CD14-positive monocyte (primary cell): ENCODE measurements around the gene SCAP. TPM values are rescaled to one million over a fixed set of nuclear protein-coding genes. Genes with fewer than 3 reads are reported as not detected.

Source experiments
- DNase-seq, 3 donors: peaks; one replicate each; pipeline ENCODE4 v3.0.0-alpha.2; 2011 to 2022
- H2AFZ ChIP-seq: 2 replicates; pipeline ENCODE4 v1.6.0; 2012; ENCODE audit warnings: mild to moderate bottlenecking, low read depth, low read length, inconsistent platforms; ENCODE audit not compliant: insufficient read depth, poor library complexity, severe bottlenecking
- H3K27ac ChIP-seq, 2 donors: 1 replicate in 1 of 2; 2 replicates in 1 of 2; pipeline ENCODE4 v1.5.1; 2012 to 2013; ENCODE audit warnings: low read length in 2 of 2, control low read depth in 1 of 2, inconsistent platforms in 1 of 2, low read depth in 1 of 2, mild to moderate bottlenecking in 1 of 2
- H3K27me3 ChIP-seq, 2 donors: one replicate each; pipeline versions ENCODE4 v1.6.0 to v1.6.1; 2011 to 2013; ENCODE audit warnings: low read length in 2 of 2; ENCODE audit not compliant: control insufficient read depth in 2 of 2, insufficient read depth in 2 of 2
- H3K36me3 ChIP-seq, 2 donors: replicated peaks in 1 of 2; 1 replicate in 1 of 2; 2 replicates in 1 of 2; pipeline versions ENCODE4 v1.5.1 to v1.6.1; 2012 to 2013; ENCODE audit warnings: low read length in 2 of 2, control low read depth in 1 of 2, inconsistent platforms in 1 of 2, mild to moderate bottlenecking in 1 of 2; ENCODE audit not compliant: insufficient read depth in 2 of 2, control insufficient read depth in 1 of 2
- H3K4me1 ChIP-seq, 2 donors: 1 replicate in 1 of 2; 2 replicates in 1 of 2; pipeline versions ENCODE4 v1.5.1 to v1.6.1; 2012 to 2013; ENCODE audit warnings: low read length in 2 of 2, control low read depth in 1 of 2, inconsistent platforms in 1 of 2, mild to moderate bottlenecking in 1 of 2, moderate library complexity in 1 of 2; ENCODE audit not compliant: insufficient read depth in 2 of 2, control insufficient read depth in 1 of 2
- H3K4me2 ChIP-seq: replicated peaks from 2 replicates; pipeline ENCODE3; 2012; ENCODE audit warnings: low read length, moderate library complexity, mild to moderate bottlenecking; ENCODE audit not compliant: poor library complexity, severe bottlenecking; ENCODE audit errors: extremely low read depth
- H3K4me3 ChIP-seq, 3 experiments: fragments of 200-600 bp in 1 of 3; sonication (generic) in 1 of 3; replicated peaks in 1 of 3; 1 replicate in 2 of 3; 2 replicates in 1 of 3; pipeline ENCODE4 v1.5.1; 2011 to 2013; ENCODE audit warnings: low read length in 3 of 3, mild to moderate bottlenecking in 3 of 3, control low read depth in 2 of 3, low read depth in 2 of 3, inconsistent platforms in 1 of 3, moderate library complexity in 1 of 3
- H3K79me2 ChIP-seq: 2 replicates; pipeline ENCODE4 v1.6.0; 2012; ENCODE audit warnings: mild to moderate bottlenecking, control low read depth, inconsistent platforms, low read length, moderate library complexity; ENCODE audit not compliant: insufficient read depth
- H3K9ac ChIP-seq: 2 replicates; pipeline ENCODE4 v1.6.0; 2017; ENCODE audit warnings: low read length, mild to moderate bottlenecking; ENCODE audit not compliant: insufficient read depth, poor library complexity, severe bottlenecking
- H3K9me3 ChIP-seq, 2 donors: replicated peaks in 1 of 2; 1 replicate in 1 of 2; 2 replicates in 1 of 2; pipeline versions ENCODE4 v1.5.1 to v1.6.1; 2012 to 2013; ENCODE audit warnings: low read length in 2 of 2, control low read depth in 1 of 2; ENCODE audit not compliant: control insufficient read depth in 1 of 2, insufficient read depth in 1 of 2
- H4K20me1 ChIP-seq: 2 replicates; pipeline ENCODE4 v1.6.0; 2012; ENCODE audit warnings: mild to moderate bottlenecking, low read length, control low read depth, moderate library complexity; ENCODE audit not compliant: insufficient read depth
- H3K27ac Mint-ChIP-seq, 7 donors: one replicate each; pipeline ENCODE4 v1.8.0; 2020; ENCODE audit warnings: mild to moderate bottlenecking in 7 of 7, mixed read lengths in 7 of 7, moderate library complexity in 6 of 7, inconsistent platforms in 2 of 7
- H3K27me3 Mint-ChIP-seq, 3 donors: one replicate each; pipeline ENCODE4 v1.8.0; 2021 to 2022; ENCODE audit warnings: low read depth in 3 of 3, mild to moderate bottlenecking in 3 of 3, mixed read lengths in 3 of 3, moderate library complexity in 3 of 3, inconsistent platforms in 1 of 3
- H3K36me3 Mint-ChIP-seq, 2 donors: one replicate each; pipeline ENCODE4 v1.8.0; 2020; ENCODE audit warnings: mixed read lengths in 2 of 2, inconsistent platforms in 1 of 2, mild to moderate bottlenecking in 1 of 2
- H3K4me1 Mint-ChIP-seq: one replicate; pipeline ENCODE4 v1.8.0; 2020; ENCODE audit warnings: mild to moderate bottlenecking, mixed read lengths
- H3K4me3 Mint-ChIP-seq, 2 donors: one replicate each; pipeline ENCODE4 v1.8.0; 2020; ENCODE audit warnings: mild to moderate bottlenecking in 2 of 2, mixed read lengths in 2 of 2, moderate library complexity in 1 of 2
- H3K9me3 Mint-ChIP-seq, 7 donors: one replicate each; pipeline ENCODE4 v1.8.0; 2020 to 2022; ENCODE audit warnings: mixed read lengths in 7 of 7, mild to moderate bottlenecking in 6 of 7, moderate library complexity in 6 of 7, inconsistent platforms in 2 of 7
- WGBS: methylation state at CpG from one replicate; pipeline ENCODE4 v1.1.5; 2013; ENCODE audit warnings: missing lambda C conversion rate; ENCODE audit not compliant: insufficient coverage; 5-methylcytosine and 5-hydroxymethylcytosine counted together
- intact Hi-C, 2 donors: fragments of 100-400 bp; cut with micrococcal nuclease; formaldehyde crosslinking; loops; one replicate each; pipeline versions ENCODE4 v1.15.0 to v1.15.1; 2023
- polyA plus RNA-seq, 3 donors: library from polyadenylated mRNA; depleted of rRNA in 1 of 3; unstranded in 2 of 3; stranded (reverse) in 1 of 3; fragments of 300-500 nt in 2 of 3; fragments of >200 nt in 1 of 3; fragmentation: Illumina TruSeq in 2 of 3; gene quantifications; 1 replicate in 2 of 3; 2 replicates in 1 of 3; pipeline ENCODE4 v1.2.3, GENCODE V29; 2012 to 2021
- TF ChIP-seq, protein P1 (sequence below): fragments of 200-600 bp; IDR thresholded peaks from one replicate; pipeline ENCODE4 v1.8.0; 2022; ENCODE audit warnings: antibody characterized with exemption, mild to moderate bottlenecking

Gene SCAP
- polyA plus RNA-seq, 3 donors, result 26.3 to 27.8 (median 27.7) TPM

DNA sequence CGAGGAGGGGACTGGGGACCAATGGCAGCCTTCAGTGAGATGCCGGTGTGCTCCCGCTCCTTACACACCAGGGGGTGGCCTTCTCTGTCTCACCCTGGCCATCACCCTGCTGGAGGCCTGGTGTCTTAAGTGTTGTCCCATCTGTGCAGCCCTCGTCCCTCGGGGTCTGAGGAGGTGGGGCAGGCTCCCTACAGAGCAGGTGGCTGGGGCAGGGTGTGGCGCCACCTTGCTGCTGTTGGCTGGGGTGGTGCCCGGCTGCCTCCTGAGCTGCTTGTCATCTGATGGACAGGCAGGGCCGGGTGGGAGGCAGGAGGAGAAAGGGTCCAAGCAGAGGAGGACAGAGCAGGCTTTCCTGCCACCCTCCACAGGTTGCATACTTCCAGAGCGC, 69.0 kb downstream of the SCAP start:
- Histone ChIP-seq H3K27me3 (no peaks in the 10 kb centered on the region), H2AFZ (no peak overlapping the region), H3K9ac (peak overlapping the region; percentile 21), H3K4me1 (peaks cover 9 to 12% of the 10 kb centered on the region in 2 donors), H4K20me1 (peaks cover 56% of the 10 kb centered on the region), H3K27ac (peak overlapping the region in 1 of 2 donors; percentile 20), H3K4me3 (no peak overlapping the region), H3K9me3 (no peaks in the 10 kb centered on the region), H3K36me3 (peaks cover 70 to 89% of the 10 kb centered on the region in 2 donors), H3K79me2 (peaks cover 7% of the 10 kb centered on the region), H3K4me2 (no peak overlapping the region)
- no peaks in the 10 kb centered on the region for H3K27me3 Mint-ChIP-seq
- DNase-seq, result no peak
- H3K9me3 Mint-ChIP-seq, result peaks cover 0 to 3% (median 0%) of the 10 kb centered on the region in 7 donors
- H3K27ac Mint-ChIP-seq, result peak overlapping the region in 2 of 7 donors; percentile 61 to 77
- H3K36me3 Mint-ChIP-seq, result peaks cover 45 to 80% of the 10 kb centered on the region in 2 donors
- no peak overlapping the region for H3K4me3 Mint-ChIP-seq
- intact Hi-C loops, result no loop called here
- WGBS, result 84% methylated on average over 5 of the region's 9 CpGs
- TF ChIP-seq, protein P1, sequence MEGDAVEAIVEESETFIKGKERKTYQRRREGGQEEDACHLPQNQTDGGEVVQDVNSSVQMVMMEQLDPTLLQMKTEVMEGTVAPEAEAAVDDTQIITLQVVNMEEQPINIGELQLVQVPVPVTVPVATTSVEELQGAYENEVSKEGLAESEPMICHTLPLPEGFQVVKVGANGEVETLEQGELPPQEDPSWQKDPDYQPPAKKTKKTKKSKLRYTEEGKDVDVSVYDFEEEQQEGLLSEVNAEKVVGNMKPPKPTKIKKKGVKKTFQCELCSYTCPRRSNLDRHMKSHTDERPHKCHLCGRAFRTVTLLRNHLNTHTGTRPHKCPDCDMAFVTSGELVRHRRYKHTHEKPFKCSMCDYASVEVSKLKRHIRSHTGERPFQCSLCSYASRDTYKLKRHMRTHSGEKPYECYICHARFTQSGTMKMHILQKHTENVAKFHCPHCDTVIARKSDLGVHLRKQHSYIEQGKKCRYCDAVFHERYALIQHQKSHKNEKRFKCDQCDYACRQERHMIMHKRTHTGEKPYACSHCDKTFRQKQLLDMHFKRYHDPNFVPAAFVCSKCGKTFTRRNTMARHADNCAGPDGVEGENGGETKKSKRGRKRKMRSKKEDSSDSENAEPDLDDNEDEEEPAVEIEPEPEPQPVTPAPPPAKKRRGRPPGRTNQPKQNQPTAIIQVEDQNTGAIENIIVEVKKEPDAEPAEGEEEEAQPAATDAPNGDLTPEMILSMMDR, result no peak
- peaks cover 12% of the 10 kb centered on the region for H3K4me1 Mint-ChIP-seq

DNA sequence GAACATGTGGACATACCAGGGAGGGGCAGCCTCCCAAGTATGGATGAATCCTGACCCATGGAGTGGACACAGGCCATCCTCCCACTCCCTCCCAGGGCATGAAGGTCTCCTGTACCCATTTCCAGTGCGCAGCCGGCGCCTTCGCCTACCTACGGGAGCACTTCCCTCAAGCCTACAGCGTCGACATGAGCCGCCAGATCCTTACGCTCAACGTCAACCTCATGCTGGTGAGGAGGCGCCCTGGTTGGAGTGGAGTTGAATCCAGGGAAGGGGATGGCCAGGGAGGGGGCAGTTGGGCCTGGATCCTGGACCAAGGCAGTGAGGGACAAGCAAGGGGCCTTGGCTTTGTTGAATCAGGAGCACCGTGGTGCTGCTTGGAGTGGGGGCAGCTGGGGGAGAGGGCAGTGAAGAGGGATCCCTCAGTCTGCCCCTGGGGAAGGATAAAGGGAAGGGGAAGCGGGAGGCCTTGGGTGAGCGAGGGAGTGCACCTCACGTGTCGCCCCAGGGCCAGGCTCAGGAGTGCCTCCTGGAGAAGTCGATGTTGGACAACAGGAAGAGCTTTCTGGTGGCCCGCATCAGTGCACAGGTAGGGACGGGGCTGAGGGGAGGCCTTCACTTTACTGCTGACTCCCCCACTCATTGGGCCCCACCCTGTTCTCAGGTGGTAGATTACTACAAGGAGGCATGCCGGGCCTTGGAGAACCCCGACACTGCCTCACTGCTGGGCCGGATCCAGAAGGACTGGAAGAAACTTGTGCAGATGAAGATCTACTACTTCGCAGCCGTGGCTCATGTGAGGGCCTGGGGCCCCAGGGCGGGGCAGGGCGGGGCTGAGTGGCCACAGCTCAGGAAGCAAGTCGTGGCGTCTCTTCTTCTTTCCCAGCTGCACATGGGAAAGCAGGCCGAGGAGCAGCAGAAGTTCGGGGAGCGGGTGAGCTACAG, 69.7 kb downstream of the SCAP start:
- no peak overlapping the region for H3K4me2 ChIP-seq
- H3K9ac ChIP-seq, result peak overlapping the region; percentile 32
- DNase-seq, result no peak
- peaks cover 9 to 12% of the 10 kb centered on the region in 2 donors for H3K4me1 ChIP-seq
- H3K27ac Mint-ChIP-seq, result peak overlapping the region in 4 of 7 donors; percentile 43 to 61 (median 56)
- peaks cover 64 to 89% of the 10 kb centered on the region in 2 donors for H3K36me3 ChIP-seq
- H2AFZ ChIP-seq, result no peak overlapping the region
- H3K4me3 ChIP-seq, result no peak overlapping the region
- peaks cover 60% of the 10 kb centered on the region for H4K20me1 ChIP-seq
- WGBS, result 56% methylated on average over 17 of the region's 31 CpGs
- H3K36me3 Mint-ChIP-seq, result peaks cover 44 to 77% of the 10 kb centered on the region in 2 donors
- no peaks in the 10 kb centered on the region for H3K27me3 Mint-ChIP-seq
- H3K4me1 Mint-ChIP-seq, result peaks cover 12% of the 10 kb centered on the region
- peaks cover 0 to 3% (median 0%) of the 10 kb centered on the region in 7 donors for H3K9me3 Mint-ChIP-seq
- intact Hi-C loops, result no loop called here
- no peaks in the 10 kb centered on the region for H3K9me3 ChIP-seq
- no peak overlapping the region for H3K4me3 Mint-ChIP-seq
- peaks cover 13% of the 10 kb centered on the region for H3K79me2 ChIP-seq
- TF ChIP-seq, protein P1, result no peak
- peak overlapping the region in 1 of 2 donors; percentile 48 for H3K27ac ChIP-seq
- H3K27me3 ChIP-seq, result no peaks in the 10 kb centered on the region
